Tibial nerve (tissue), 4 donors: ENCODE measurements around the gene C1QC. TPM values are rescaled to one million over a fixed set of nuclear protein-coding genes. Genes with fewer than 3 reads are reported as not detected.

ENCODE experiments used
- DNase-seq, 2 donors: peaks; one replicate each; pipeline ENCODE4 v3.0.0-alpha.2; 2019; ENCODE audit warnings: low spot score in 2 of 2
- H3K27ac ChIP-seq, 4 donors: fragments of 200-600 bp; sonication (generic) in 3 of 4; one replicate each; pipeline ENCODE4 v1.5.1; 2017 to 2019; ENCODE audit warnings: mild to moderate bottlenecking in 1 of 4
- H3K27me3 ChIP-seq, 2 donors: fragments of 200-600 bp; sonication (generic) in 1 of 2; one replicate each; pipeline versions ENCODE4 v1.5.1 to v1.6.0; 2017 to 2019
- H3K36me3 ChIP-seq, 3 donors: fragments of 200-600 bp; sonication (generic); one replicate each; pipeline ENCODE4 v1.5.1; 2018 to 2019
- H3K4me1 ChIP-seq, 4 donors: fragments of 200-600 bp; sonication (generic) in 3 of 4; one replicate each; pipeline ENCODE4 v1.5.1; 2017 to 2019
- H3K4me3 ChIP-seq, 4 donors: fragments of 200-600 bp; sonication (generic) in 3 of 4; one replicate each; pipeline ENCODE4 v1.5.1; 2017 to 2019; ENCODE audit warnings: mild to moderate bottlenecking in 1 of 4, moderate library complexity in 1 of 4
- H3K9me3 ChIP-seq, 4 donors: fragments of 200-600 bp; sonication (generic) in 3 of 4; one replicate each; pipeline ENCODE4 v1.5.1; 2017 to 2019
- EP300 ChIP-seq, 2 donors: sonication (generic); formaldehyde crosslinking; IDR thresholded peaks; one replicate each; pipeline ENCODE4 v1.6.1; 2017; ENCODE audit warnings: antibody characterized with exemption in 2 of 2, mild to moderate bottlenecking in 1 of 2
- POLR2A ChIP-seq, 2 donors: fragments of 450-650 bp; IDR thresholded peaks; one replicate each; pipeline ENCODE4 v1.6.1; 2017; ENCODE audit warnings: antibody characterized with exemption in 2 of 2, mild to moderate bottlenecking in 2 of 2, moderate library complexity in 2 of 2
- WGBS, 2 donors: methylation state at CpG; one replicate each; pipeline ENCODE4 v1.1.5; 2018; 5-methylcytosine and 5-hydroxymethylcytosine counted together
- small RNA-seq: library from RNA; depleted of rRNA; stranded (forward); fragments of <200 nt; gene quantifications from one replicate; pipeline ENCODE3, GENCODE V24; 2016
- total RNA-seq, 4 donors: library from RNA; depleted of rRNA; stranded (reverse); fragments of >200 nt; gene quantifications; one replicate each; pipeline ENCODE4 v1.1.0, GENCODE V29; 2016
- TF ChIP-seq, protein P1 (sequence below), 5 experiments: fragments of 200-600 bp in 3 of 5; fragments of 450-650 bp in 2 of 5; sonication (generic) in 3 of 5; IDR thresholded peaks; one replicate each; pipeline ENCODE4 v1.5.1; 2016 to 2019; ENCODE audit warnings: antibody characterized with exemption in 5 of 5, mild to moderate bottlenecking in 3 of 5, moderate library complexity in 2 of 5

C1QC gene
- total RNA-seq, 4 donors from 2014 or later = 130 to 315 (median 188) TPM

DNA sequence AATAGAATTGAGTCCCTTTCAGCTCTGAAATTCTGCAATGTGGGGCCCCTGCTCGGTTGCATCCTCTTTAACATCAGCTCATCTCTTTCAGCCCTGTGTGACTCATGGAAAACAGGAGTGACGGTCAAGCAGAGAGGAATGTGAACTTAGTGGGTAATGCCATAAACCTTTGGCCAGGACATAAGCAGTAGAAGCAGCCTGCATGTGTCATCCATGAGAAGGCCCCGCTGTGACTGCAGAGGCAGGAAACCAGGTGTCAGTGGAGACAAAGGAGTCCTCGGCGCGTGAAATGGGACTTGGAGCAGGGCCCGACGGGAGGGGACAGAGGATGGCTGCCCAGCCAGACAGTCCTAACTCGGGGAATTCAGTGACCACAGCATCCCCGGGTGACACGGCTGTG lies 46.1 kb downstream of the C1QC start:
- Histone ChIP-seq H3K4me3 (no peak overlapping the region), H3K9me3 (no peaks in the 10 kb centered on the region), H3K27ac (no peak overlapping the region), H3K4me1 (no peaks in the 10 kb centered on the region), H3K27me3 (peaks cover 2 to 9% of the 10 kb centered on the region in 2 donors), H3K36me3 (no peaks in the 10 kb centered on the region)
- DNase-seq = no peak
- TF ChIP-seq EP300 (IDR thresholded peaks at IDR 0.05) = no peak
- 74 to 79% methylated on average over 11 of the region's 11 CpGs for WGBS, 2 donors

DNA sequence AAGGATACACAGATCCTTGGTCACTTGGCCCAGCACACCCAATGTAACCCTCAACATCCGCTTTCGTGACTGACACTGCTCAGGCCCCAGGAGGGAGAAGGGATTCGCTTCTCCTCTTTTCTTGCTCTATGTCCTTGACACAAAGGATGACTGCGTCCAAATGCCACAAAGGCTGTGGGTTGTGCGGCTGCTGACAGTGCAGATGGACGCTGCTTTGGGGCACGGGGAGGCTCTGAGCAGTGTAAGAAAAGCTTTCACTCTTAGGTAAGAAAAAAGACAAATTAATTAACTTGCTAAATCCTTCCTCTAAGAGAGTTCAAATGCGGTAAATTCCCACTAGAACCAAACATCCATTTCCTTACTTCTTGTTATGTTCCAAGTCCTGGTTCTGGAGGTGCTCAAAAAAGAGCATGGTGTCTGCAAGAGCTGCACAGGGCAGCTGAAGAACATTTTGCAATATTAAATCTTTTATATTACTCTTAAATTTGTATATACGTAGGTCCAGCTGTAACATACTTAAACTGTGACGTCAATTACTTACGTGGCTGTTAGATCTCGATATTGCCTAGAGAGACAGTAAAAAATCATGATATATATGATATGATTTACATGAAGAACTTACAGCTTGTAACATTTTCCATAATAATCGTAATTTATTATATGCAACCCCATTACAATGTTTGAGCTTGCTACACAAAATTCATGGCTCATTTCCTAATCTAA lies 47.8 kb downstream of the C1QC start:
- no peaks in the 10 kb centered on the region for H3K4me1 ChIP-seq
- no peaks in the 10 kb centered on the region for H3K36me3 ChIP-seq
- H3K4me3 ChIP-seq = no peak overlapping the region
- WGBS, 2 donors = 67 to 68% methylated on average over 13 of the region's 13 CpGs
- DNase-seq = no peak
- TF ChIP-seq, protein P1, sequence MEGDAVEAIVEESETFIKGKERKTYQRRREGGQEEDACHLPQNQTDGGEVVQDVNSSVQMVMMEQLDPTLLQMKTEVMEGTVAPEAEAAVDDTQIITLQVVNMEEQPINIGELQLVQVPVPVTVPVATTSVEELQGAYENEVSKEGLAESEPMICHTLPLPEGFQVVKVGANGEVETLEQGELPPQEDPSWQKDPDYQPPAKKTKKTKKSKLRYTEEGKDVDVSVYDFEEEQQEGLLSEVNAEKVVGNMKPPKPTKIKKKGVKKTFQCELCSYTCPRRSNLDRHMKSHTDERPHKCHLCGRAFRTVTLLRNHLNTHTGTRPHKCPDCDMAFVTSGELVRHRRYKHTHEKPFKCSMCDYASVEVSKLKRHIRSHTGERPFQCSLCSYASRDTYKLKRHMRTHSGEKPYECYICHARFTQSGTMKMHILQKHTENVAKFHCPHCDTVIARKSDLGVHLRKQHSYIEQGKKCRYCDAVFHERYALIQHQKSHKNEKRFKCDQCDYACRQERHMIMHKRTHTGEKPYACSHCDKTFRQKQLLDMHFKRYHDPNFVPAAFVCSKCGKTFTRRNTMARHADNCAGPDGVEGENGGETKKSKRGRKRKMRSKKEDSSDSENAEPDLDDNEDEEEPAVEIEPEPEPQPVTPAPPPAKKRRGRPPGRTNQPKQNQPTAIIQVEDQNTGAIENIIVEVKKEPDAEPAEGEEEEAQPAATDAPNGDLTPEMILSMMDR (IDR thresholded peaks at IDR 0.05) = no peak
- TF ChIP-seq POLR2A (IDR thresholded peaks at IDR 0.05) = no peak
- H3K9me3 ChIP-seq = no peaks in the 10 kb centered on the region
- no peak overlapping the region for H3K27ac ChIP-seq
- peaks cover 0 to 2% of the 10 kb centered on the region in 2 donors for H3K27me3 ChIP-seq

- H3K27me3 ChIP-seq = peaks cover 0 to 2% of the 10 kb centered on the region in 2 donors
- TF ChIP-seq EP300 (IDR thresholded peaks at IDR 0.05) = no peak
- TF ChIP-seq, protein P1 (IDR thresholded peaks at IDR 0.05) = no peak
- no peak for TF ChIP-seq POLR2A (IDR thresholded peaks at IDR 0.05)
- no peaks in the 10 kb centered on the region for H3K9me3 ChIP-seq
- no peak overlapping the region for H3K4me3 ChIP-seq
- H3K36me3 ChIP-seq = no peaks in the 10 kb centered on the region
- H3K4me1 ChIP-seq = no peaks in the 10 kb centered on the region
- H3K27ac ChIP-seq = no peak overlapping the region
- no peak for DNase-seq
- WGBS, 2 donors = 91% methylated on average over 5 of the region's 5 CpGs
These were observed 50.7 kb downstream of the C1QC start for GRCh38 chr1:22694172-22694571.

GRCh38 chr1:22696610-22697009 lies 53.2 kb downstream of the C1QC start:
- no peak for TF ChIP-seq POLR2A (IDR thresholded peaks at IDR 0.05)
- TF ChIP-seq, protein P1 (IDR thresholded peaks at IDR 0.05) = no peak
- TF ChIP-seq EP300 (IDR thresholded peaks at IDR 0.05) = no peak
- Histone ChIP-seq H3K27ac (no peak overlapping the region), H3K4me3 (no peak overlapping the region), H3K27me3 (no peaks in the 10 kb centered on the region), H3K9me3 (no peaks in the 10 kb centered on the region), H3K36me3 (no peaks in the 10 kb centered on the region), H3K4me1 (no peaks in the 10 kb centered on the region)
- DNase-seq = no peak
- 81 to 83% methylated on average over 3 of the region's 3 CpGs for WGBS, 2 donors

Small RNA genes within 50 kb of the gene (small RNA-seq; reads per million reads assigned to genes)
- not detected for gene MIR6127

Other genes starting within 250 kb of the C1QC start
- gene ZBTB40, start 191.8 kb upstream of the C1QC start, total RNA-seq = 10 to 100 TPM; 17.8 to 21.2 (median 18.2) TPM
- gene EPHA8, start 80.1 kb upstream of the C1QC start, total RNA-seq = not detected
- gene C1QA, start 7.0 kb upstream of the C1QC start, total RNA-seq = 100 to 1,000 TPM; 139 to 231 (median 182) TPM
- gene C1QB, start 9.6 kb downstream of the C1QC start, total RNA-seq = 100 to 1,000 TPM; 252 to 592 (median 411) TPM
- gene EPHB2, start 67.2 kb downstream of the C1QC start, total RNA-seq = 10 to 100 TPM in 1 of 4 donors, 1 to 10 TPM in 3; 7.2 to 12.6 (median 9.1) TPM